Gastrocnemius medialis (tissue), 4 donors: ENCODE data around the gene HABP2. TPM values are rescaled to one million over a fixed set of nuclear protein-coding genes. Genes with fewer than 3 reads are reported as not detected.

Source experiments
- ATAC-seq, 2 donors: fragments of 150-250 bp; one replicate each; pipeline ENCODE4 v1.9.1; 2016
- DNase-seq, 2 donors: peaks; one replicate each; pipeline ENCODE4 v3.0.0-alpha.2; 2019
- H3K27ac ChIP-seq, 4 donors: fragments of 200-600 bp; sonication (generic); 1 replicate in 1 of 4; 2 replicates in 3 of 4; pipeline ENCODE4 v1.5.1; 2016 to 2018; ENCODE audit warnings: mild to moderate bottlenecking in 2 of 4, moderate library complexity in 1 of 4
- H3K27me3 ChIP-seq, 3 donors: fragments of 200-600 bp; sonication (generic) in 2 of 3; 1 replicate in 1 of 3; 2 replicates in 2 of 3; pipeline versions ENCODE4 v1.5.1 to v1.6.0; 2016 to 2019; ENCODE audit warnings: mild to moderate bottlenecking in 1 of 3, moderate library complexity in 1 of 3
- H3K36me3 ChIP-seq, 2 donors: fragments of 200-600 bp; sonication (generic) in 1 of 2; one replicate each; pipeline ENCODE4 v1.5.1; 2017 to 2018
- H3K4me1 ChIP-seq, 2 donors: fragments of 200-600 bp; sonication (generic) in 1 of 2; one replicate each; pipeline ENCODE4 v1.5.1; 2016 to 2017; ENCODE audit warnings: mild to moderate bottlenecking in 2 of 2
- H3K4me3 ChIP-seq, 4 donors: fragments of 200-600 bp; sonication (generic) in 3 of 4; 1 replicate in 1 of 4; 2 replicates in 3 of 4; pipeline ENCODE4 v1.5.1; 2016 to 2019; ENCODE audit warnings: mild to moderate bottlenecking in 2 of 4
- H3K9me3 ChIP-seq, 3 donors: fragments of 200-600 bp; sonication (generic) in 2 of 3; 1 replicate in 1 of 3; 2 replicates in 2 of 3; pipeline ENCODE4 v1.5.1; 2016 to 2019
- CTCF ChIP-seq, 5 experiments: fragments of 450-650 bp in 3 of 5; fragments of 200-600 bp in 2 of 5; sonication (generic) in 2 of 5; IDR thresholded peaks in 4 of 5; conservative IDR thresholded peaks in 1 of 5; 1 replicate in 4 of 5; 2 replicates in 1 of 5; pipeline ENCODE4 v1.5.1; 2016 to 2019; ENCODE audit warnings: antibody characterized with exemption in 5 of 5, mild to moderate bottlenecking in 3 of 5, moderate library complexity in 3 of 5
- POLR2A ChIP-seq, 2 donors: fragments of 450-650 bp; IDR thresholded peaks; one replicate each; pipeline ENCODE4 v1.6.1; 2017; ENCODE audit warnings: antibody characterized with exemption in 2 of 2, mild to moderate bottlenecking in 2 of 2, moderate library complexity in 2 of 2
- in situ Hi-C, 4 donors: fragments of 200-750 bp; cut with MboI; loops; one replicate each; pipeline versions ENCODE4 v1.15.0 to v1.8.0; 2017; ENCODE audit warnings: low sequenced_read_pairs in 4 of 4
- intact Hi-C: fragments of 100-400 bp; cut with DNase I; formaldehyde crosslinking; loops from one replicate; pipeline ENCODE4 v1.15.1; 2023; ENCODE audit warnings: low total_unique reads
- total RNA-seq, 4 donors: library from RNA; depleted of rRNA; stranded (reverse); fragments of >200 nt; gene quantifications; one replicate each; pipeline versions ENCODE4 v1.1.0 to v1.2.3, GENCODE V29; 2016

HABP2 gene
- total RNA-seq, 4 donors from 2014 or later, result 0.26 to 0.60 TPM; not detected in 2

DNA sequence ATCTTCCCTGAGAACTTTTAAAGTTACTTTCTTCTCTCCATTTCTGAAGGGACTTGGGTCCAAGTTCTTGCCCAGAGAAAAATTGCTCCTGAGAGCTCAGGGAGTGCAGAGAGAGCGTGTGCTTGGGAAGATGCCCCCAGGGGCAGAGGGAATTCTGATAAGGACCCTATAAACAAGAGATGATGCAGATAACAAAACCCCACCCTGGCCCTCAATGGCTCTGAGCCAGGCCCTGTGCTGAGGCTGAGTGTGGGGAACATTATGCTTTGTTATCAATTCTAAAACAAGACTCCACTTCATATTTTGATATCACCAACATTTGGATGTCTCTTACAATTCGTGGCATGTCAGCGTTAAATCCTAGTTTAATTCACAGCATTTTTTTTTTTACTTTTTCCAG lies 34.4 kb upstream of the HABP2 start:
- Histone ChIP-seq H3K4me3 (no peak overlapping the region), H3K27me3 (no peaks in the 10 kb centered on the region), H3K4me1 (peaks cover 0 to 3% of the 10 kb centered on the region in 2 donors), H3K36me3 (no peaks in the 10 kb centered on the region), H3K9me3 (no peaks in the 10 kb centered on the region), H3K27ac (no peak overlapping the region)
- in situ Hi-C loops, result no loop called here
- no peak for TF ChIP-seq CTCF (IDR thresholded peaks at IDR 0.05 in 4 of 5, conservative IDR thresholded peaks at IDR 0.05 in 1 of 5)
- TF ChIP-seq POLR2A (IDR thresholded peaks at IDR 0.05), result no peak
- ATAC-seq (no peak), DNase-seq (no peak)
- intact Hi-C loops, result no loop called here

DNA sequence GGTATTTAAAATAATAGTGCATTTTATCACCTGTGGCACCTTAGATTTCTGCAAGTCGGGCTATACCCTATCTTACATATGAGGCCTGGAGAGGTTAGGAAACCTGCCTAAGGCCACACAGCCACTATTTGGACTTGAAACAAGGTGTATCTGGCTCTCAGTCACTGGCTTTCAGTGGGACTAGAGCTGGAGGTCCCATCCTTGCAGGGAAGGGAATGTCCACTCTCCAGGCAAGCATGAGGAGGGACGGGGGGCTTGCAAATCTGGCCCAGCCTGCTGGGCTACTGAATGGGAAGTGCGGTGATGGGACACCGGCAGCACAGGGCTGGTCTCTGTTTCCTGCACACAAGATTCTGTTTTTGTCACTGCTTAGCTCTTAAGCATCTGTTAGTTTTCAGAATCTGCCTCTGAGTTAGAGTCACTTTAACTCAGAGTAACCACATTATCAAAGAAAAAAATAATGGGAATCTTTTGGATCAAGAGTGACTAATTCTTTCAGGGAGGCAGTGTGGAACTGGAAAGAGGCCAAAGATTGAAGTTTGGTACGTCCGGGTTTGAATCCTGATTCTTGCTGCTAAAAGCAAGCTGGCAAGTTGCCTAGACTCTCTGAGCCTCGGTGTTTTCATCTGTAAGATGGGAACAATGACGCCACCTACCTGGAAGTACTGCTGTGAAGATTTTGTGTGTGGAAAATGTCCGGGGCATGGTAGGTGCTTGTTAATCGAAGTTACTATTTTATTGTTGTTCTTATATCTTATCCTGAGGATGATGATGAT lies 33.8 kb upstream of the HABP2 start:
- intact Hi-C loops, result no loop called here

GRCh38 chr10:113519681-113520115 lies 33.2 kb upstream of the HABP2 start:
- intact Hi-C loops (no loop called here), in situ Hi-C loops (no loop called here)

More for the DNA sequence above, 33.8 kb upstream of the HABP2 start:
- in situ Hi-C loops, result no loop called here
- H3K27ac ChIP-seq, result no peak overlapping the region
- H3K27me3 ChIP-seq, result no peaks in the 10 kb centered on the region
- no peaks in the 10 kb centered on the region for H3K36me3 ChIP-seq
- peaks cover 0 to 3% of the 10 kb centered on the region in 2 donors for H3K4me1 ChIP-seq
- no peak for ATAC-seq
- TF ChIP-seq POLR2A (IDR thresholded peaks at IDR 0.05), result no peak
- no peak for TF ChIP-seq CTCF (IDR thresholded peaks at IDR 0.05 in 4 of 5, conservative IDR thresholded peaks at IDR 0.05 in 1 of 5)
- H3K4me3 ChIP-seq, result no peak overlapping the region
- no peaks in the 10 kb centered on the region for H3K9me3 ChIP-seq
- no peak for DNase-seq

GRCh38 chr10:113520261-113520660 lies 32.6 kb upstream of the HABP2 start:
- TF ChIP-seq POLR2A (IDR thresholded peaks at IDR 0.05) (no peak), CTCF (IDR thresholded peaks at IDR 0.05 in 4 of 5, conservative IDR thresholded peaks at IDR 0.05 in 1 of 5) (no peak)
- ATAC-seq, result no peak
- no peak overlapping the region for H3K4me3 ChIP-seq
- H3K4me1 ChIP-seq, result peaks cover 0 to 3% of the 10 kb centered on the region in 2 donors
- intact Hi-C loops, result no loop called here
- DNase-seq, result no peak
- no peaks in the 10 kb centered on the region for H3K36me3 ChIP-seq
- in situ Hi-C loops, result no loop called here
- H3K27me3 ChIP-seq, result no peaks in the 10 kb centered on the region
- H3K27ac ChIP-seq, result no peak overlapping the region
- H3K9me3 ChIP-seq, result no peaks in the 10 kb centered on the region

More at GRCh38 chr10:113519681-113520115, 33.2 kb upstream of the HABP2 start:
- Histone ChIP-seq H3K36me3 (no peaks in the 10 kb centered on the region), H3K4me1 (peaks cover 0 to 3% of the 10 kb centered on the region in 2 donors), H3K27ac (no peak overlapping the region), H3K9me3 (no peaks in the 10 kb centered on the region), H3K27me3 (no peaks in the 10 kb centered on the region), H3K4me3 (no peak overlapping the region)
- TF ChIP-seq POLR2A (IDR thresholded peaks at IDR 0.05) (no peak), CTCF (IDR thresholded peaks at IDR 0.05 in 4 of 5, conservative IDR thresholded peaks at IDR 0.05 in 1 of 5) (no peak)
- ATAC-seq, result no peak
- no peak for DNase-seq
